ENCODE results near the gene SMC2. TPM values are rescaled to one million over a fixed set of nuclear protein-coding genes. Genes with fewer than 3 reads are reported as not detected.

Gene SMC2
- total and polyA plus RNA-seq, 2 of the 13 experiments (the other 11 are each of a cell fraction or from before 2014, with no cell fraction given): 5.6 to 36.7 TPM

DNA sequence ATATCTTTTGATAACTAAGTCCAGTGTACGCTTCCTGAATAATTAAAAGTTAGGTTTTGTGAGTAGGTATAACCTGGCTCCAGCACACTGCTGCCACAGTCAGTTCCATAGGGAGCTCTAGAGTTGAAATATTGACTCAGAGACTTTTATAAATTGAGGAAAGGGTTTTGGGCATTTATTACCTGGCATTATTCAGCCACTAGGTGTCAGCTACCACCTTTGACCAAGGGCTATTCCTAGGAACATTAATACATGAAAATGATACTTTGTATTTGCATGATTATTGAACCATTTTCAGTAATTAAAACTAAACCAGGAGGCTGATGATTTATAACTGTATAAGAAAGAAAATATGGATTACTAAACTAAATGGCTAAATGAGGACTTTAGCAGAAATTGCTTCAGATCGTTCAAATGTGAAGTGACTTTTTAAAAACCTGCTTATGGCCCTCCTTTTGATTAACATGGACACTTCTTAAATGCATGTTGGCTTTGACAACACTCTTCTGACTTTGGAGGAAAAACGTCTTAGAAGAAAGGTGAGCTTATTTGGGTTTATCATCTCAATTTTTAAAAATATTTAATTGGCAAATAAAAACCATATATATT lies 83.0 kb downstream of the SMC2 start (continued):
- TF ChIP-seq, protein P1, sequence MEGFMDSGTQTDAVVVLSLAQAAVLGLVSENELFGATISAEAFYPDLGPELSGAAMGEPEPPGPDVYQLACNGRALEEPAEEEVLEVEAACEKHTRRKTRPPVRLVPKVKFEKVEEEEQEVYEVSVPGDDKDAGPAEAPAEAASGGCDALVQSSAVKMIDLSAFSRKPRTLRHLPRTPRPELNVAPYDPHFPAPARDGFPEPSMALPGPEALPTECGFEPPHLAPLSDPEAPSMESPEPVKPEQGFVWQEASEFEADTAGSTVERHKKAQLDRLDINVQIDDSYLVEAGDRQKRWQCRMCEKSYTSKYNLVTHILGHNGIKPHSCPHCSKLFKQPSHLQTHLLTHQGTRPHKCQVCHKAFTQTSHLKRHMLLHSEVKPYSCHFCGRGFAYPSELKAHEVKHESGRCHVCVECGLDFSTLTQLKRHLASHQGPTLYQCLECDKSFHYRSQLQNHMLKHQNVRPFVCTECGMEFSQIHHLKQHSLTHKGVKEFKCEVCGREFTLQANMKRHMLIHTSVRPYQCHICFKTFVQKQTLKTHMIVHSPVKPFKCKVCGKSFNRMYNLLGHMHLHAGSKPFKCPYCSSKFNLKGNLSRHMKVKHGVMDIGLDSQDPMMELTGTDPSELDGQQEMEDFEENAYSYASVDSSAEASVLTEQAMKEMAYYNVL (CRISPR knock-in tag; IDR thresholded peaks at IDR 0.05; ENCODE audit: borderline replicate concordance): no peak
- TF ChIP-seq NFIC (IDR thresholded peaks at IDR 0.05; ENCODE audit: low read length) (no peak), ZNF230 (CRISPR knock-in tag; IDR thresholded peaks at IDR 0.05) (no peak), PRDM15 (CRISPR knock-in tag; IDR thresholded peaks at IDR 0.05) (no peak), ZNF570 (CRISPR knock-in tag; IDR thresholded peaks at IDR 0.05; ENCODE audit: borderline replicate concordance) (no peak), SAP130 (CRISPR knock-in tag; IDR thresholded peaks at IDR 0.05; ENCODE audit: low read depth) (no peak), RFXAP (CRISPR knock-in tag; IDR thresholded peaks at IDR 0.05; ENCODE audit: borderline replicate concordance) (no peak)

All from HepG2 (cell line).